RWPE2 (cell line): Measurements from ENCODE around the gene RNU6-9.

ENCODE experiments used
- ATAC-seq: fragments of 200-7000 bp; cut with Tn5 transposase; 3 replicates; pipeline ENCODE4 v1.9.1; 2021; ENCODE audit warnings: low read depth
- DNase-seq: peaks from one replicate; pipeline ENCODE4 v3.0.0-alpha.2; 2020; ENCODE audit warnings: low spot score
- H3K27ac ChIP-seq: fragments of 450-650 bp; 2 replicates; pipeline ENCODE4 v1.5.1; 2017; ENCODE audit warnings: mild to moderate bottlenecking; ENCODE audit not compliant: poor library complexity, severe bottlenecking
- H3K27me3 ChIP-seq: fragments of 250-450 bp; sonication (Bioruptor Pico); 2 replicates; pipeline ENCODE4 v1.5.1; 2021; ENCODE audit warnings: mild to moderate bottlenecking, moderate library complexity; ENCODE audit not compliant: insufficient read depth, poor library complexity, severe bottlenecking
- H3K36me3 ChIP-seq: fragments of 250-450 bp; sonication (Bioruptor Pico); 2 replicates; pipeline ENCODE4 v1.5.1; 2020; ENCODE audit warnings: low read depth, mild to moderate bottlenecking, moderate library complexity
- H3K4me1 ChIP-seq: fragments of 250-450 bp; sonication (Bioruptor Pico); 2 replicates; pipeline ENCODE4 v1.5.1; 2021; ENCODE audit warnings: mild to moderate bottlenecking, moderate library complexity; ENCODE audit not compliant: insufficient read depth, poor library complexity, severe bottlenecking
- H3K4me3 ChIP-seq: fragments of 250-450 bp; sonication (Bioruptor Pico); 2 replicates; pipeline ENCODE4 v1.5.1; 2021; ENCODE audit warnings: mild to moderate bottlenecking, moderate library complexity; ENCODE audit not compliant: severe bottlenecking
- H3K9me3 ChIP-seq: fragments of 250-450 bp; sonication (Bioruptor Pico); 2 replicates; pipeline ENCODE4 v1.5.1; 2021; ENCODE audit warnings: mild to moderate bottlenecking, moderate library complexity; ENCODE audit not compliant: severe bottlenecking
- CTCF ChIP-seq: fragments of 450-650 bp; IDR thresholded peaks from one replicate; pipeline ENCODE4 v1.5.1; 2017; ENCODE audit warnings: mild to moderate bottlenecking, moderate library complexity; ENCODE audit not compliant: poor library complexity, severe bottlenecking

RNU6-9 gene

GRCh38 chr19:879711-880438, 13.4 kb upstream of the RNU6-9 start:
- Histone ChIP-seq H3K4me1 (no peaks in the 10 kb centered on the region), H3K27me3 (no peaks in the 10 kb centered on the region), H3K36me3 (peaks cover 27% of the 10 kb centered on the region), H3K4me3 (no peak overlapping the region), H3K9me3 (no peaks in the 10 kb centered on the region), H3K27ac (no peak overlapping the region)
- ATAC-seq (no peak), DNase-seq (no peak)
- TF ChIP-seq CTCF: no peak

GRCh38 chr19:881385-882071, 11.8 kb upstream of the RNU6-9 start:
- ATAC-seq (no peak), DNase-seq (no peak)
- Histone ChIP-seq H3K27ac (no peak overlapping the region), H3K27me3 (no peaks in the 10 kb centered on the region), H3K4me1 (no peaks in the 10 kb centered on the region), H3K9me3 (no peaks in the 10 kb centered on the region), H3K36me3 (peaks cover 29% of the 10 kb centered on the region), H3K4me3 (no peak overlapping the region)
- TF ChIP-seq CTCF: no peak

- ATAC-seq: no peak
- TF ChIP-seq CTCF: no peak
- no peaks in the 10 kb centered on the region for H3K27me3 ChIP-seq
- peaks cover 33% of the 10 kb centered on the region for H3K36me3 ChIP-seq
- H3K9me3 ChIP-seq: no peaks in the 10 kb centered on the region
- no peak for DNase-seq
- H3K4me3 ChIP-seq: no peak overlapping the region
- no peak overlapping the region for H3K27ac ChIP-seq
- no peaks in the 10 kb centered on the region for H3K4me1 ChIP-seq
Measured at GRCh38 chr19:882871-883497, 10.3 kb upstream of the RNU6-9 start.

- H3K4me3 ChIP-seq: no peak overlapping the region
- H3K36me3 ChIP-seq: peaks cover 33% of the 10 kb centered on the region
- DNase-seq (no peak), ATAC-seq (peak; percentile 82)
- no peaks in the 10 kb centered on the region for H3K9me3 ChIP-seq
- no peaks in the 10 kb centered on the region for H3K4me1 ChIP-seq
- no peak overlapping the region for H3K27ac ChIP-seq
- no peaks in the 10 kb centered on the region for H3K27me3 ChIP-seq
- peak; percentile 29 for TF ChIP-seq CTCF
Measured at GRCh38 chr19:883661-884211, 9.5 kb upstream of the RNU6-9 start.
